Measurements from ENCODE around the gene MKKS.

Gene MKKS

DNA sequence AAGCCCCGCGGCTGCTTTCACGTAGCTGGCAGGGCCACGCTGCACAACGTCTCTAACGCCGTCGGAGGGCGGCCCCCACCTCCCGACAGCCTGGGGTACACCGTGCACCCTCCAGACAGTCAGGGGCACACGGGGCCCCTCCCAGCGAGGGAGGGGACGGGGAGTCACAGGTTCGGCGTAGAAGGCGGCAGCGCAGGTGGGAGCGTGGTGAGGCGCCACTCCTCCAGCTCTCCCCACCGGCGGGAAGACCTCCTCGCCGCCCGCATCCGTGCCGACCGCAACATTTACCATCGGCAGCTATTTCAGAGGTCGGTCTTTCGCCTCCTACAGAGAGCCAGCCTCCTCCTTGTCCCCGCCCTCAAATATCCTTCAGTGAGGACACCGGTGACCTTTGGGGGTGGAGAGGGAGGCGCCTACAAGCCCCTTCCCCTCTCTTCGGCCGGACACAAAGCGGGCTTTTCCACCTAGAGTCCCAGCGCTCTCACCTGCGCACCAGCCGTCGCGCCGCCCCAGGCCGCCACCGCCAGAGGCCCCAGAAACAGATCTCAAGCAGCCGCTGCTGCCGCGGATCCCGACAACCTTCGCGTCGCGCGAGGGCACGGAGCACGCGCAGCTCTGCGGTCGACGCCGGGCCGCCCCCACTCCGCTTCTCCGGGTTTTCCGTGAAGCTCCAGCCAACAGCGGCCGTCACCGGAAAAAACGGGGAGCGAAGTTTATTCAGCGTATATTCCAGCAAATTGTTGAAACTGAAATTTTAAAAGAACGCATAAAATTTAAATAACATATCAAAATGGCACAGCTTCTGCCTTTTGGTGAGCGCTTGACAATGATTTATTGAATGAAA, at the start of gene MKKS:
Gene MKKS, minus strand, starts transcription at position 600 of the 844 bp plus-strand sequence. CDS start 20,708 bp downstream, outside the sequence.
- peak; percentile 83 to 92 for DNase-seq

DNA sequence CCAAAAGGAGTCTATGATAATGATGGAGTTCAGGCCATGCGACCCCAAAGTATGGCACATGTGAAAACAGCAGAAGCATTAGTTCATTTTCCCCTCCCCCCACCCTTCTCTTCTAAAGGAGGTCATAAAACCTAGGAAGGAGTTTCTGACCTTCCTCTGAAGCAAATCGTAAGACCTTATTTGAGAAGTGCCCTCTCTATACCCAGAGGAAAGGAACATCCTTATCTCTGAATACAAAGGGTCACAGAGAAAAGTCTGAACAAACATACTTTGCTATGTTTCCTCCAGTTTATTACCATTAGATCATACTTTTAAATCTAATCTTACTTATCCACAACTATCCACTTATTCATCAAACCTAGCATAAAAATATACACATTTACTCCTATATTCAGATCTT, 49.7 kb upstream of the MKKS start:
- DNase-seq: no peak

DNA sequence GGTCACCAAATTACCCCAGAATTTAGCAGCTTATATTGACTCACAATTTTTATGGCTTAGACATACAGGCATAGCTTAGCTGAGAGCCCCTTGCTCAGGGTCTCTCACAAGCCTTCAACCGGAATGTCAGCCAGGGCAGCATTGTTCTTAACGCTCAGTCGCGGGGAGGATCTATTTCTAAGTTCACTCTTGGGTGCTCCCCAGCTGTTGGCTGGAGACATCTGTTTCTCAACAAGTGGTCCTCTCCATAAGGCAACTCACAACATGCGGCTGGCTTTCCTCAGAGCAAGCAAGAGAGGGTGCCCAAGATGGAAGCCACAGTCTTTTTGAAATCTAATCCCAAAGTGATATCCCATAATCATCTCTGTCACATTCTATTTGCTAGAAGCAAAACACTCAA, 47.7 kb upstream of the MKKS start:
- no peak for DNase-seq

DNA sequence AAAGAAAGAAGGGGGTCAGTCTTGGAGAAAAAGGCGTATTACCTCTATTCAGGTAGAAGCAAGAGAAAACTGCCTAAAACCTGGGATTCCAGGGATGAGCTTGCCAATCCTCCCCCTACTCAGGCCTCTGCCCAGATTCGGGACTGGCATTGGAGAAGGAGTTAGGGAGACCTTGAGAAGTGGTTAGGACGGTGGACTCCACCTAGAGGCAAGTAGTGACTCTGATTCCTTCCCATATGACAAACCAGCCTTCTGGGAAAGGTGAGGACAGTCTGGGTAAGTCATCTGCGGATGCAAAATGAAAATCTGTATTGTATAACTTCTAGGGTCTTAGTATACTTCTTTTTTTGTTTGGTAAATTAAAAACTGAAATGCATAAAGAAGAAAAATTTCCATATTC, 44.9 kb upstream of the MKKS start:
- no peak for DNase-seq

DNA sequence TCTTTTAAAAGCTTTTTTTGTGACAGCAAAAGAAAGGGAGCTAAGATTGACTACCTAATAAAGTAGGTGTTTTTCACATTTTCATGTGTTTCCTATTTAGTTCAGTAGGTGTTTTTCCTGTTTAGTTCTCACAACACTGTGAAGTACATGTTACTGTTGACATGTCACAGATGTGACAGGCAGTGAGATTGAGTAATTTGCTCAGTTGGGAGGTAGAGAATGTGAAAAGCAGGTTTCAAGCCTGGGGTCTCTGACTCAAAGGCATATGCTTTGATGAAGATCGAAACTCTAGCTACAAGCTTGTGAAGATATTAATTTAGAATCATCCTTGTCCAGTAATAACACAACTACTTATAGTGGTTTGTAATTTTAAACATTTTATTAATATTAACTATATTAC, 44.2 kb upstream of the MKKS start:
- DNase-seq: no peak

DNA sequence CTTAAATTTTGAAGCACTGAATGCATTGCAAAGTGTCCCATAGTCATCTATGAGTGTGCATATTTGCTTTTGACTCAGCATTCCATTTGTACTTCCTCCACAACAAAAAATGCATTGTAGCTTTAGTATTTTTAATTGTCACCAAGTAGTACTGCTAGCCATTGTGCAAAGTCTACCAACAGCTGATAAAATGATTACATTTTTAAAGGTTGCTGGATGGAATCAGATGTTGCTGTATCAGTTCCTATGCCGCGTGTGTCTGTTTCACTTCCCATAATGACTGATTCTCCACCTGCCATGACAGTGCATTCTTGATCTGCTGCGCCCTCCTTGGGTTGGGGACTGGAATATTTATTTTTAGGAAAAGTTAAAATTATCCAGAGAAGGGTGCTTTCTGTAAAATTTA, 42.3 kb upstream of the MKKS start:
- DNase-seq: no peak

DNA sequence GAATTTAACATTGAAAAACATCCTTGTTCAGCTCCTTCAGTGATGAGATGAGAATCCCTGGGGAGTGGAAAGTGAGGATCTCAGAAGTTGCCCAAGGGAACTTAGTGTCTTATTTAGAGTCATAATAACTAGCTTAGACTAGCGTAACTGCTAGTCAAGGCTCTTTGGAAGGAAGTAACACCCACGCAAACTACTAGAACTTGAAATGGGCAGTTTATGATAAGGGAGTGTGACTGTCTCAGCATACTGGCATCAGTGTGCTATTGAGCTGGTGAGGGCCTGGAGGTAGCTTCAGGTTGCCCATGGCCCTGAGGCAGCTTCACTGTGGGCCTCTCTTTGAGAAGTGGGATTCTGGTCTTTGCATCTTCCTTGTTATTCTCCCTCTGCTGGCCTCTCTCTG, 41.2 kb upstream of the MKKS start:
- no peak for DNase-seq

DNA sequence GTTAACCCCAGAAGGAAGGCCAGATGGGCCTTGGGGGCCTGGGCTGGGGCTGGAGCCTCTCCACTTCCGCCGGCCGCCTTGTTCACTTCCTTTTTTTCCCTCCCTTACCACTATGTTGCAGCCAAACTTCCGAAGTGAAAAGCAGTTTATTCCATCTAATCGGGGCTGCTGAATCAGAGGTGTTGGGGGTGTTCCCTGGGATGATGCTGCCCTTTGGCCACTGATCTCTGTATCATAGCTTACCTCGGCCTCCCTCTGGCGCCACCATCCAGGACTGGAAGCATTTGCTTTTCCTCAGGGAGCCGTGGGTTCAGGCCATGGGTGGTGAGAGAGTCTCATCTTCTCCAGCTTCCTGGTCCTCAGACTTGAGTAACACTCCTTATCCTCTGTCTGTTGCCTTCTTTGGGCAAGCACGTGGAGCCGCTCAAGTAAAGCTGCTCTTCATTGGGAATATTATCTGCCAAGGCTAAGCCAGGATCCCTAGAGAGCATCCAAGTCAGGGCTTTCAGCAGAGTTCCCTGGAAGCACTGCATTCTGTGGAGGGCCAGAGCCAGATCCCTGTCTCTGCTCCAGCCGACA, 40.7 kb upstream of the MKKS start:
- DNase-seq: no peak

DNA sequence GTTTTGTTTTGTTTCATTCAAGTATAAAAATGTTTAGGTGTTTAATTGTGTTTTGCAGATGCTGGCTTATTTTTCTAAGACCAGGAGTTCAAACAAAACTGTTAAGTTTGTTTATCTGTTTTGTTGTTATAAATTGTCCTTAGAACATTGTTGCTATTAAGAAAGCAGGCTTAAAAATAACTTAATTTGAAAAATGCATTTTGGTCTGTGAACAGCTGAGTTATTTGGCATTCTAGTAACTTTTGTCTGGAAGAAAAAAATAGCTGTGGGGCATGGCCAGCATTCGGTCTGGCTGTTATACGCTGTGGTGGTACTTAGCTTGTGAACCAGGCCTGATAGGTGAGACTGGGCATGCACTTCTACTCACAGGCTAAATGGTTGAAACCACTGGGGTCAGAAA, 38.8 kb upstream of the MKKS start:
- no peak for DNase-seq

DNA sequence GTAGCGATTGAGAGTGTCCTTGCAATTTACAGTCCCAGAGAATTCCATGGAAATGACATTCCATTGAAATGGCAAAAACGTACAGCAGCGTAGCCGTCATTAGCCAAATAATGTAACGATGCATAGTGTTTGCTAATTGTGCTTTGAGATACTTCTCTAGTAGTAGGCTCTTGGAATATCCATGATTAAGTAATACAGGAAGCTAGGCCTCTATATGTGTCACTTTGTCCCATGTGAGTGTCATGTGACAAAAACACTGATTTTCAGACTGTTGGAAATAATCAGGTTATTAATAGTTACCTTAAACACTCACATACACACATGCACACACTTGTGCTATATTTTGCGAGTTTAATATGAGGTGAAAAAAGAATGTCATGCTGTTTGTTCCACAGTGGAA, 36.3 kb upstream of the MKKS start:
- no peak for DNase-seq

DNA sequence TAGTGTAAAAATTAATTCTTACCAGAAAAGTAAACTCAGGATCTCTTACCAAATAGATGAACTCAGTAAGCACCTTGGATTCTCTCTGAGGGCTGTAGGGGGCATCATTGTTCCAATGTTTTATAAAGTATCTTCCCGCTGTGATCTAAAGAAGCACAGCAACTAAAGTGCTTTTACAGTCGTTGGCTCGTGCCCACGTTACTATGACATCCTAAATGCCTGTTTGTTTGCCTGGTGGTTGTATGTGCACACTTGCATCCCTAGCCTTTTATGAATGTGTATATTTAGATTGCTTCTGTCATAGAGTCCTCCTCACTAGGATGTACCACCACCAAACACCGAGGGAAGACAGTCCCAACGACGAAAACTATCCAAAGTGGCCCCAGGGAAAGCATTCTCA, 35.6 kb upstream of the MKKS start:
- DNase-seq: peak; percentile 23 to 82

DNA sequence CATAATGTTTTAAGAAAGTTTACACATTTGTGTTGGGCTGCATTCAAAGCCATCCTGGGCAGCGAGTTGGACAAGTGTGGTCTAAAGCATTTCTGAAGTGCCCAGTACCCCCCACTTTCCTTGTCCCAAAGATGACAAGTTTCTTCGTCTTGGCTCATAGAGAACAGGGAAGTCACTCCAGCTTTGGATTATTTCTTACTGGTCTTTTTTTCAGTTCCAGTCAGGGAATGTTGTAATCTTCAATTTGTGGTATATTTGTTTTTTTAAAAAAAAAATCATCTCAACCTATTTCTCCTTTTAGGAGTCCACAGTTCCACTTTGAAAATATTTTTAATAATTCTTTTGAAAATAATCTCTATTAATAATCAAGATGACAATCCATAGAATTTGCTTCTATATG, 35.0 kb upstream of the MKKS start:
- DNase-seq: no peak

DNA sequence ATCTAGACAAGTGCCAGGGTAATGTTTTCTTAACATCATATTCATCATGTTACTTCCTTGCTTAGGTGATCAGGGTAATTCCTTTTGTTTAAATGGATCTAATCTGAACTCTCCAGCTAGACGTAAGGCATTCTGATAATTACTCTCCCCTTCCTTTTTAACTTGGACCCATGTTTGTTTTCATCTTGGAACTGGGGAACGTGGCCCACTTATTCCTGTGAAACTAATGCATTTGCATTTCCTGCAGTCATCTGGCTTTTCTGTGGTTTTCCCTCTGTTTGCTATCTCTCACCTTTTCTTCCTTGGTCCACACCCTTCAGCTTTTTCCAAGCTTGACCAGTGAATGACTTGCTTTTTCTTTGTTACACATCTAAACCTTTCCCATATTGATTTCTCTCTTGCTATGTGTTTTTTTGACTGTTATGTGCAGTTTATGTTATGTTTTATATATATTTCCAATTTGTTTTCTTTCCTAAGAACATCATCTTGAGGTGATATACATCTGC, 34.4 kb upstream of the MKKS start:
- no peak for DNase-seq

DNA sequence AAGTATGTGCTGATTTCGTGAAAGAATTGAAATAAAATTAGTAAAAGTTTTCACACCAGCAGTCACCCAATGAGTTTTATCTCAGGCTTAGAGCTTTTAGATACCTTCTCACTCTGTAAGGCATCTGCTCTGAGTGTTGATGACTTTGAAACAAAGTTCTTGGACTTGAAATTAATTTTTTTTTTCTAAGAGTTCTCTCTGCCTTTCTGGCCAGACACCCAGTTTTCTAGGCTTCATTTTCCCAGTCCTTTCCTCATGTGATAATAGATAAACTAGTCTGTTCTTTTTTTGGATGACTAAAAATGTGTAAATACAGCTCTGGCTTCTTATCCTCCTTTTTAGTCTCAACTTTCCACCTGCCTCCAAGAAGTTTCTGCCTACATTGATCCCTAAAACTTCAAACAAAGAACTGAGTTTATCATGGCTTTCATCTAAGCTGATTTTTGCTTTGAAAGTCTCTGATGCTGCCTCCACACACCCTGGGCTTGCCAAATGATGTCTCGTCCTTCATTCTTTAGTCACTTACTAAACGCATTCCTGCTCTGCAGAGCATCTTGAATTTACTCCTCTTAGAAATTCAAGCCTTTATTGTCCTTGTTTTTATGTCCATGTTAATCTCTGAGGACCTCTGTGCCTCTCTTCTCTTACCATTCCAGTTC, 33.8 kb upstream of the MKKS start:
- DNase-seq: no peak

DNA sequence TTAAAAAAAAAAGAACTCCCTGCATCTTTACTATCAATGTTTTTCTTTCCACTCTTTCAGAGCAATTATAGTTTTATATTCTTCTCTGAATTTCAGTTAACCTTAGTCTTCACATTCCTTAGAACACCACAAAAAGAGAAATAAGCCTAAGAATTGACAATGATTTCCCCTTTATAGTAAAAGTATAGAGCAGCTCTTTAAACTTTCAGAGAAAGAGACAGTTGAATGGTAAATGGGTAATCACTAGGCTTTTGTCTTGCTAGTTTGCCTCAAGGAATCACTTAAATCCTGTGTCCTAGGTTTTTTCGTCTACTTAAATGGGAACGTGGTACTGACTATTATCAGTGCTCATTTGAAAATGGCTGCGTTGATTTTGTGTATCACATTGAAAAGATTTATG, 32.8 kb upstream of the MKKS start:
- DNase-seq: no peak

DNA sequence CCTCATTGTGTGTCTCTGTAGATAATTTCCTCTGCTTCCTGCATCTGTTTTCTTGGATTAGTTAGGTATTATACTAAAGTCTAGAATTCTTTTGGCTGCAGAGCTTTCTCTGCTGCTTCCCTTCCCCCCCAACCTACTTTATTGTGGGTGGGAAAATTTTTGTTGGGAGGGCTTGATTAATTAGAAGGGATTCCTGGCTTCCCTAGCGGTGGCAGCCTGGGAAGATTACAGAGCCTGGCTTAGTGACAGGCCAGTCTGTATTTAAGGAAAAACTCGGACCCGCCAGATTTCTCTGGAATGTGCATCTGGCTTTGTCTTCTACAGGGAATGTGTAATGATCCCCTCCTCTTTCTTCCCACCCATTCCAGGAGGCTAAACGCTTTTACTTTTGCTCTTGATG, 32.3 kb upstream of the MKKS start:
- no peak for DNase-seq

DNA sequence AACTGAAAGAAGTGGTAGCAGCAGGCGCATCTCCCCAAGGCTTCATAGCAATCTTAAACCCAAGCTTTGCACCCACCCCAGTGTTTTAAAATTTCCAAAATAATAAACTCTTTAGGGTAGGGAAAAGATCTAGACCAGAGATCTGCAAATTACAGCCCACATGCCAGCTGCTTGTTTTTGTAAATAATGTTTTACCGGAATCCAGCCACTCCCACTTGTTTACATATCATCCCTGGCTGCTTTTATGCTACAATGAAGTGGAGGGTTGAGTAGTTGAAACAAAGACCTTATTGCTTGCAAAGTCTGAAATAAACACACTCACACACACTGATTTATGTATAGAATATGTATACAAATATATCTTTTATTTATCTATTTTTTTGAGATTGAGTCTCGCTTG, 31.1 kb upstream of the MKKS start:
- DNase-seq: no peak

DNA sequence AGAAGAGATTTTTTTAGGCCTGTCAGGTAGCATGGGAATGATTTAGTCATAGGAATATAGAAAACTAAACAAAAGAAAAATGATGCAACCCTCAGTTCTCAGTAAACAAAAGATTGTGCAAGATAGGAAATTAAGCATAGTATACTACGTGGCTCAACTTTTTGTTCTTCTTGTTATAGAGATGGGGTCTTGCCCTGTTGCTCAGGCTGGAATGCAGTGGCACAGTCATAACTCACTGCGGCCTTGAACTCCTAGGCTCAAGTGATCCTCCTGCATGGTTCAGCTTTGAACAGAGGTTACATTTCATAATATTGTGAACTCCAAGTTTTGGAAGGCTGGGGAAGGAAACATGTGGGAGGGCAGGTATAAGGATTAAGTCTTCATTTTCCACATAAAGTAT, 29.6 kb upstream of the MKKS start:
- DNase-seq: no peak

DNA sequence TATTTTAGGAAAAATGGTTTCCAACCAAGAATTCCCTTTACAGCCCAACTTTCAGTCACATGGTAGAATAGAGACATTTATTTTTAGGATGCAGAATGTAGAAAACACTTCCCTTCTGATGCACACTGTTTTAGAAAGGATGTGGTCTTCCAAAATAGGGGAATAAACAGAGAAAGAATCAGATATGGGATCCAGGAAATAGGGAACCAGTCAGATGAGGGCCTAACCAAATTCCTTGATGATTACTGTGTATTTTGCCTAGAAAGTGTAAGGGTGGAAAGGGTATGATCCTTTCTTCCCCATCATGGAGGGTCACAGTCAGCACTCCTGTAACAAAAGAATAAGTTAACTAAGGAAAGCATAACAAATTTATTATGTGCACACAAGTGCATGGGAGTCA, 28.5 kb upstream of the MKKS start:
- no peak for DNase-seq

DNA sequence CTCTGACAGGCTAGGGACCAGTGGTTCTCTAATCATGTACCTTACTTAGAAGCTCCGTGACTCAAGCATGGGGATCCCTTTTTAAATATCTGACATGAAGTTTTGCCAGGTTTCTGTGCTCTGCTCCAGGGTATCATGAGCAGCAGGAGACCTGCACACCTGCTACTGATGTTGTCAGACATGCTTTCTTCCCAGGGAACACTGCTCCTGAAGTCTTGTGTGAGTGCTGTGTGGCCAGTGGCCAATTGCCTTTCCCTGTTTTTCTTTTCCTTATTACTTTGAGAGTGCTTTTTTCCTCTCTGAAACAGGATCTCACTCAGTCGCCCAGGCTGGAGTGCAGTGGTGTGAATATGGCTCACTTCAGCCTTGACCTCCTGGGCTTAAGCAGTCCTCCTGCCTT, 27.5 kb upstream of the MKKS start:
- DNase-seq: no peak

DNA sequence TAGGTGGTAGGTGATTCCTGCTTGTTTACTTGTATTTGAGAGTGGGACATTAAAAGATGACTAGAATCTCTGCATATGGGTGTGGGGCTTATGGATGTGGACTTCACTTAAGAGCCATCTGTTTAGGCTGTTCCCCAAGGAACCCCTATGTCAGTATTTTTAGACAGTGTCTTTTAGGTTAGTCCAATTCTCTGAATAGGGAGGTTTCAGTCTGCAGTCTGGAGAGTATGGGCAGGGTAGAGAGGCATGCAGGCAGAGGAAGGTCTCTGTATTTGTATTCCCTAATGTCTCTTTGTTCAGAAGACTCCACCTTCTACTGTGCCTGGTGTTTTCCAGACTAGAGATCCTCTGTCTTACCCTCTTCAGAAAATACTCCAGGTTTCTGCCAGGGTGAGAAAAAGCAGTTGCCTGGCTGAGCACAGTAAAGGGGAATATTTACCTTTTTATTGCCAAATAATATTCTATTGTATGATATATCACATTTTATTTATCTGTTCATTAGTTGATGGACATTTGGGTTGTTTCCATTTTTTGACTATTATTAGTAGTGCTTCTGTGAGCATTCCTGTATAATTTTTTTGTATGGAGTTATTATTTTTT, 20.2 kb upstream of the MKKS start:
- no peak for DNase-seq

DNA sequence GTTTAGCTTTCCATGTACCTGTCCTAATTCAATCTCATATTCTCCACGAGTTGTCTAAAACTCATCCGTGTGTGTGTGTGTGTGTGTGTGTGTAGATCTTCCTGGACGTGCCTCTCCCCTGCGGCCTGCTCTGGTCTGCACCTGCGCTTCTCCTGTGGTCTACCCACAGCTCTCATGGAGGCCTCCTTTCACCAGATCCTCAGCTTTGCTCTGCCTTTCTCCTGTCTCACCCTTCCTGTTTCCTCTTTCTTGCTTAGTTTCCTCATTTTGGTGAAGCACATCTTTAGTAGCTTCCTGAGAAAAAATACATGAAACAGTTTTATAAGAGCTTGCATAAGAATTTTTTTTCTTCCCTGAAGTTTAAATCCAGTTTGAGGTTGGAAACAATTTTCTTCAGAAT, 19.2 kb upstream of the MKKS start:
- DNase-seq: peak in 1 of 2 donors; percentile 10

DNA sequence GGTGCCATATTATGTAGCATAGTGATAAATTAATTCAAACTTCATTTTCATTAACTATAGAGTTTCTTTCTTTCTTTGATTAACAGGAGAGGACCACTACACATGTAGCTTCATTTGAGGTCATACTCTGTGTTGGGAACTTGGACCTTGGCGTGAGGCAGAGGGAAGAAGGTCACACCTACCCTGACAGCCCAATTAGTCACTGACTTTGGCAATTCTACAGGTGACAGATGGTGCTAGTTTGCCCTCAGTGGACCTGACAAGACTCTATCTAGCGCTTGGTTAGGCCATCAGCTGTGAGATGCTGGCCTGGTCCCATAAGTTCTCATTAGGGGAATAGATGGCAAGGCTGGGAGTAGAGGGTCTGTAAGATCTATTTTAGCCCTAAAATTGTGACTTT, 15.2 kb upstream of the MKKS start:
- DNase-seq: no peak
